ENCODE measurements around the gene CALD1. TPM values are rescaled to one million over a fixed set of nuclear protein-coding genes. Genes with fewer than 3 reads are reported as not detected.

The CALD1 gene, protein sequence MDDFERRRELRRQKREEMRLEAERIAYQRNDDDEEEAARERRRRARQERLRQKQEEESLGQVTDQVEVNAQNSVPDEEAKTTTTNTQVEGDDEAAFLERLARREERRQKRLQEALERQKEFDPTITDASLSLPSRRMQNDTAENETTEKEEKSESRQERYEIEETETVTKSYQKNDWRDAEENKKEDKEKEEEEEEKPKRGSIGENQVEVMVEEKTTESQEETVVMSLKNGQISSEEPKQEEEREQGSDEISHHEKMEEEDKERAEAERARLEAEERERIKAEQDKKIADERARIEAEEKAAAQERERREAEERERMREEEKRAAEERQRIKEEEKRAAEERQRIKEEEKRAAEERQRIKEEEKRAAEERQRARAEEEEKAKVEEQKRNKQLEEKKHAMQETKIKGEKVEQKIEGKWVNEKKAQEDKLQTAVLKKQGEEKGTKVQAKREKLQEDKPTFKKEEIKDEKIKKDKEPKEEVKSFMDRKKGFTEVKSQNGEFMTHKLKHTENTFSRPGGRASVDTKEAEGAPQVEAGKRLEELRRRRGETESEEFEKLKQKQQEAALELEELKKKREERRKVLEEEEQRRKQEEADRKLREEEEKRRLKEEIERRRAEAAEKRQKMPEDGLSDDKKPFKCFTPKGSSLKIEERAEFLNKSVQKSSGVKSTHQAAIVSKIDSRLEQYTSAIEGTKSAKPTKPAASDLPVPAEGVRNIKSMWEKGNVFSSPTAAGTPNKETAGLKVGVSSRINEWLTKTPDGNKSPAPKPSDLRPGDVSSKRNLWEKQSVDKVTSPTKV
- polyA plus RNA-seq (7.0 and 8.0 TPM in 2 replicates), polyA minus RNA-seq (7.1 and 9.5 TPM in 2 replicates)

DNA sequence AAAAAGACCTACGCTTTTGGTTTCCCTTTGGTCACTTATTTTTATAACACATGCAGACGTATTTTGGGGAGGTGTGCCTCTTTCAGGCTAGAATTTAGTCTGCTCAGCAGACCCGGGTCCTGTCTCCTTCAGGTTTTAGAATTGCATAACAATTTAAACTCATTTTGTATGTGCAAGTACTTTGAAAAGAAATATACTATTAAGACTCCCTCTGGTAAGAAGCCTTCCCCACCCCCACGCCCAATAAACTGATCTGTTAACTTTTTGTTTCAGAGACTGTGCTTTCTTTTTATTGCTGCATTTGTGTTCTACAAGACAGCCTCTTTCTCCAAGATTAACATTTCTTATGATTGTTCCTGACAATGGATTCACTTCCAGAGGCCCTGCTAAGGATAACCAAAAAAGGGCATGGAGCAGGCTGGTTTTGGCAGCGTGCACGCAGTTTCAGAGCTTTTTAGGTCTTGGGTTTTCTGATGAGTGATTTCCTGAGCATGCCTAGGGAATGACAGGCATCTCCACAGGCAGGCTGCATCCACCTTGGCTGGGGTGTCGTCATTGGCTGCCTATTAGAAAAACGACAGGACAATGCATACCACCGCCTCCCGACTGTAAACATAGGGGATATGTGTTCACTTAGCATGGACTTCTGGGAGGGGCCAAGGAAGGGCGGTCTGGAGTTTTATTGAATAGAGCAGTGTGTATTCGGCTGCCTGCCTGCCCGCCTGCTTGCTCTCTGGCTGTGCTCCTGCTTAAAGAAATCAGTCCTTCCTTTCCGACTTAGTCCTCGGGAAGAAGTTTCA is at the start of gene CALD1:
CALD1 (plus strand) TSS at position 694 of the 800 bp plus-strand sequence. CDS start 88,100 bp downstream, outside the sequence.
- H3K27me3 ChIP-seq (ENCODE audit: insufficient read depth, low read depth, low read length) = no peaks in the 10 kb centered on the region
- H3K79me2 ChIP-seq (replicated peaks; ENCODE audit: insufficient read depth, low read length) = no peaks in the 10 kb centered on the region
- no peaks in the 10 kb centered on the region for H3F3A ChIP-seq (ENCODE audit: insufficient read depth, low read length, poor library complexity, severe bottlenecking)
- H3K4me3 ChIP-seq (ENCODE audit: low read length) = peak within 1 kb of the TSS; percentile 65
- H2AFZ ChIP-seq (ENCODE audit: low read depth, low read length) = peak within 1 kb of the TSS; percentile 28
- H3K27ac ChIP-seq (ENCODE audit: low read length) = peak within 1 kb of the TSS; percentile 13
- H3K36me3 ChIP-seq (ENCODE audit: insufficient read depth, low read length) = no peaks in the 10 kb centered on the region
- TF ChIP-seq POLR2AphosphoS5 (IDR thresholded peaks at IDR 0.05) (peak; percentile 45), MXI1 (conservative IDR thresholded peaks at IDR 0.05; ENCODE audit: poor library complexity, severe bottlenecking) (peak; percentile 16), EZH2 (IDR thresholded peaks at IDR 0.05; ENCODE audit: borderline replicate concordance, insufficient read depth, low read length, poor library complexity, severe bottlenecking) (no peak), SMC3 (conservative IDR thresholded peaks at IDR 0.05; ENCODE audit: poor library complexity) (no peak), RAD21 (conservative IDR thresholded peaks at IDR 0.05) (no peak), TAF1 (IDR thresholded peaks at IDR 0.05; ENCODE audit: low read depth) (no peak), EP300 (conservative IDR thresholded peaks at IDR 0.05; ENCODE audit: poor library complexity, severe bottlenecking) (peak; percentile 21)
- TF ChIP-seq, protein P1, sequence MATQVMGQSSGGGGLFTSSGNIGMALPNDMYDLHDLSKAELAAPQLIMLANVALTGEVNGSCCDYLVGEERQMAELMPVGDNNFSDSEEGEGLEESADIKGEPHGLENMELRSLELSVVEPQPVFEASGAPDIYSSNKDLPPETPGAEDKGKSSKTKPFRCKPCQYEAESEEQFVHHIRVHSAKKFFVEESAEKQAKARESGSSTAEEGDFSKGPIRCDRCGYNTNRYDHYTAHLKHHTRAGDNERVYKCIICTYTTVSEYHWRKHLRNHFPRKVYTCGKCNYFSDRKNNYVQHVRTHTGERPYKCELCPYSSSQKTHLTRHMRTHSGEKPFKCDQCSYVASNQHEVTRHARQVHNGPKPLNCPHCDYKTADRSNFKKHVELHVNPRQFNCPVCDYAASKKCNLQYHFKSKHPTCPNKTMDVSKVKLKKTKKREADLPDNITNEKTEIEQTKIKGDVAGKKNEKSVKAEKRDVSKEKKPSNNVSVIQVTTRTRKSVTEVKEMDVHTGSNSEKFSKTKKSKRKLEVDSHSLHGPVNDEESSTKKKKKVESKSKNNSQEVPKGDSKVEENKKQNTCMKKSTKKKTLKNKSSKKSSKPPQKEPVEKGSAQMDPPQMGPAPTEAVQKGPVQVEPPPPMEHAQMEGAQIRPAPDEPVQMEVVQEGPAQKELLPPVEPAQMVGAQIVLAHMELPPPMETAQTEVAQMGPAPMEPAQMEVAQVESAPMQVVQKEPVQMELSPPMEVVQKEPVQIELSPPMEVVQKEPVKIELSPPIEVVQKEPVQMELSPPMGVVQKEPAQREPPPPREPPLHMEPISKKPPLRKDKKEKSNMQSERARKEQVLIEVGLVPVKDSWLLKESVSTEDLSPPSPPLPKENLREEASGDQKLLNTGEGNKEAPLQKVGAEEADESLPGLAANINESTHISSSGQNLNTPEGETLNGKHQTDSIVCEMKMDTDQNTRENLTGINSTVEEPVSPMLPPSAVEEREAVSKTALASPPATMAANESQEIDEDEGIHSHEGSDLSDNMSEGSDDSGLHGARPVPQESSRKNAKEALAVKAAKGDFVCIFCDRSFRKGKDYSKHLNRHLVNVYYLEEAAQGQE (IDR thresholded peaks at IDR 0.05; ENCODE audit: borderline replicate concordance) = peak; percentile 56
- TF ChIP-seq, protein P2, sequence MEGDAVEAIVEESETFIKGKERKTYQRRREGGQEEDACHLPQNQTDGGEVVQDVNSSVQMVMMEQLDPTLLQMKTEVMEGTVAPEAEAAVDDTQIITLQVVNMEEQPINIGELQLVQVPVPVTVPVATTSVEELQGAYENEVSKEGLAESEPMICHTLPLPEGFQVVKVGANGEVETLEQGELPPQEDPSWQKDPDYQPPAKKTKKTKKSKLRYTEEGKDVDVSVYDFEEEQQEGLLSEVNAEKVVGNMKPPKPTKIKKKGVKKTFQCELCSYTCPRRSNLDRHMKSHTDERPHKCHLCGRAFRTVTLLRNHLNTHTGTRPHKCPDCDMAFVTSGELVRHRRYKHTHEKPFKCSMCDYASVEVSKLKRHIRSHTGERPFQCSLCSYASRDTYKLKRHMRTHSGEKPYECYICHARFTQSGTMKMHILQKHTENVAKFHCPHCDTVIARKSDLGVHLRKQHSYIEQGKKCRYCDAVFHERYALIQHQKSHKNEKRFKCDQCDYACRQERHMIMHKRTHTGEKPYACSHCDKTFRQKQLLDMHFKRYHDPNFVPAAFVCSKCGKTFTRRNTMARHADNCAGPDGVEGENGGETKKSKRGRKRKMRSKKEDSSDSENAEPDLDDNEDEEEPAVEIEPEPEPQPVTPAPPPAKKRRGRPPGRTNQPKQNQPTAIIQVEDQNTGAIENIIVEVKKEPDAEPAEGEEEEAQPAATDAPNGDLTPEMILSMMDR (IDR thresholded peaks at IDR 0.05; ENCODE audit: poor library complexity, severe bottlenecking) = no peak
- peak within 1 kb of the TSS; percentile 76 for H3K4me2 ChIP-seq (ENCODE audit: low read length)
- no peaks in the 10 kb centered on the region for H4K20me1 ChIP-seq (ENCODE audit: insufficient read depth)
- H3K9me3 ChIP-seq (ENCODE audit: low read length) = no peaks in the 10 kb centered on the region
- no peaks in the 10 kb centered on the region for H3K9me2 ChIP-seq (ENCODE audit: insufficient read depth, low read length)
- H3K9ac ChIP-seq (ENCODE audit: low read length) = peak within 1 kb of the TSS; percentile 60
